ENCODE measurements around the gene WDR20. TPM values are rescaled to one million over a fixed set of nuclear protein-coding genes. Genes with fewer than 3 reads are reported as not detected.

Gene WDR20
- total and polyA plus RNA-seq, 7 donors, result 11.4 to 26.8 (median 20.6) TPM

DNA sequence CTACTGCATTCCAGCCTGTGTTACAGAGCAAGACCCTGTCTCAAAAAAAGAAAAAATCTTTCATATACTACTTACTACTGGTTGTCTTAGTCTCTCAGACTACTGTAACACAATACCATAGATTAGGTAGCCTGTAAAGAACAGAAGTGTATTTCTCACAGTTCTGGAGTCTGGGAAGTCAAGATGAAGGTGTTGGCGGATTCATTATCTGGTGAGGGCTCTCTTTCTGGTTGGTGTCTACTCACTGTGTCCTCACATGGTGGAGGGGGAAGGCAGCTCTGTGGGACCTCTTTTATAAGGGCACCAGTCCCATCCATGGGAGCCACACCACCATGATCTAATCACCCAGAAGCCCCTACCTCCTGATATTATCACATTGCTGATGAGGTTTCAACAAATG, 14.4 kb downstream of the WDR20 start:
- TF ChIP-seq, protein P1, sequence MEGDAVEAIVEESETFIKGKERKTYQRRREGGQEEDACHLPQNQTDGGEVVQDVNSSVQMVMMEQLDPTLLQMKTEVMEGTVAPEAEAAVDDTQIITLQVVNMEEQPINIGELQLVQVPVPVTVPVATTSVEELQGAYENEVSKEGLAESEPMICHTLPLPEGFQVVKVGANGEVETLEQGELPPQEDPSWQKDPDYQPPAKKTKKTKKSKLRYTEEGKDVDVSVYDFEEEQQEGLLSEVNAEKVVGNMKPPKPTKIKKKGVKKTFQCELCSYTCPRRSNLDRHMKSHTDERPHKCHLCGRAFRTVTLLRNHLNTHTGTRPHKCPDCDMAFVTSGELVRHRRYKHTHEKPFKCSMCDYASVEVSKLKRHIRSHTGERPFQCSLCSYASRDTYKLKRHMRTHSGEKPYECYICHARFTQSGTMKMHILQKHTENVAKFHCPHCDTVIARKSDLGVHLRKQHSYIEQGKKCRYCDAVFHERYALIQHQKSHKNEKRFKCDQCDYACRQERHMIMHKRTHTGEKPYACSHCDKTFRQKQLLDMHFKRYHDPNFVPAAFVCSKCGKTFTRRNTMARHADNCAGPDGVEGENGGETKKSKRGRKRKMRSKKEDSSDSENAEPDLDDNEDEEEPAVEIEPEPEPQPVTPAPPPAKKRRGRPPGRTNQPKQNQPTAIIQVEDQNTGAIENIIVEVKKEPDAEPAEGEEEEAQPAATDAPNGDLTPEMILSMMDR (IDR thresholded peaks at IDR 0.05), result no peak
- Histone ChIP-seq H3K27ac (no peak overlapping the region), H3K36me3 (ENCODE audit: insufficient read depth in 1 of 2, low read depth in 1 of 2) (peaks cover 0 to 2% of the 10 kb centered on the region in 2 donors), H3K4me1 (peaks cover 30% of the 10 kb centered on the region), H3K9me3 (no peaks in the 10 kb centered on the region), H3K4me3 (no peak overlapping the region), H3K27me3 (ENCODE audit: insufficient read depth in 3 of 3, low read length in 2 of 3) (no peaks in the 10 kb centered on the region)
- no peak for DNase-seq
- 93 to 100% (median 100%) methylated on average over 1 of the region's 1 CpG for WGBS, 3 donors
- intact Hi-C loops (cut with DNase I), result loop anchor here in 1 of 2 donors (5.0 kb wide), 1 partner anchor 43 kb away; no protein-coding TSS in a partner anchor
- ATAC-seq, result no peak

DNA sequence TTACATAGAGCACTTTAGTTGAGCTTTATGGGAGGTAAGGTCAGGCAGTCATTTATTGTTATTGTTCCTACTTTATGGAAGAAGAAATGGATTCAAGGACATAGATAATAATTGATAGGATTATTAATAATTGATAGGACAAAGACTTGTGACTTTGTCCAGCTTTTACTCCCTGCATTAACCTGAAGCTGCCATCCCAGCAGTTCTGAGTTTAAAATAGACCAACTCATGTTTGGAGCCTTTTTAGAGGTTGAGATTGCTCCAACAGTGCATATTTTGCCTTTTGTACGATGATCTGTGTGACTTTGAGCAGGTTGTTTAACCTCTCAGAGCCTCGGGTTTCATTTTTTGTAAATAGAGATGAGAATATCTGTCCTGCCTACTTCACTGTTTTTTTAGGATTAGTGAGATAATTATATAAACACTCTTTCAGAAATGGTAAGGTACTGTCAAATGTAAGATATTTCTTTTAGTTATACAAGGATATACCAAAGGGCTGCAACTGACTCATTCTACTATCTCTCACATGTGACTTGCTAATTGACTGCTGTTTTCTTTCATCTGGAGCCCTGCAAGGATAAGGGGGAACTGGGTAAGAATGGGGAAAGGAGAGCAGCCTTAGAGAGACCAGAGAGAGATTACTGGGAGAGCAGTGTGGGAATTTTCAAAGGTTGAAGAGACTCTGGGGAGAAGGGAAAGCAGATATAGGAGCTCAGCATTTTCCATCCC, 15.3 kb downstream of the WDR20 start:
- TF ChIP-seq, protein P1 (IDR thresholded peaks at IDR 0.05), result no peak

DNA sequence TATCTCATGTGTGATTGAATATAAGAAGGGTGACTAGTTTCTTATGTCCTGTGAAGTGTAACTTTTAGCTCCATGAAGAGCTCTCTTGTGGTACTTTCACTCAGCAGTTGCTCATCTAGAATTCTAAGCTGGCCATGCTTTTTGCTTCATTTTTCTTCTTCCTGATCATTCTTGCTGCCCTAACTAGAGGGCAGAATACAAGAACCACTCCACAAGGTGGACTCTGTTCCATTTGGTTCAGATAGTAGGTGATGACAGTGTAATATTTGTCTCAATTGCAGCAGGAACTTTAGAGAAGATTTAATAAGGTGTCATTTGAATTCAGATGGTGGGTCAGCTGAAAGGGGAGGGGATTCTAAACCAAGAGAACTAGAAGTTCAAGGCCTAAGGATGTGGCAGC, 17.6 kb downstream of the WDR20 start:
- intact Hi-C loops (cut with DNase I), result no loop called here
- H3K9me3 ChIP-seq, result no peaks in the 10 kb centered on the region
- no peak for DNase-seq
- no peak overlapping the region for H3K4me3 ChIP-seq
- no peaks in the 10 kb centered on the region for H3K27me3 ChIP-seq (ENCODE audit: insufficient read depth in 3 of 3, low read length in 2 of 3)
- ATAC-seq, result no peak
- H3K4me1 ChIP-seq, result peaks cover 24% of the 10 kb centered on the region
- H3K27ac ChIP-seq, result no peak overlapping the region
- TF ChIP-seq, protein P1 (IDR thresholded peaks at IDR 0.05), result no peak
- peaks cover 0 to 6% of the 10 kb centered on the region in 2 donors for H3K36me3 ChIP-seq (ENCODE audit: insufficient read depth in 1 of 2, low read depth in 1 of 2)

More for the DNA sequence above, 15.3 kb downstream of the WDR20 start:
- intact Hi-C loops (cut with DNase I), result loop anchor here in 1 of 2 donors (5.0 kb wide), 1 partner anchor 42 kb away; no protein-coding TSS in a partner anchor
- H3K27me3 ChIP-seq (ENCODE audit: insufficient read depth in 3 of 3, low read length in 2 of 3), result no peaks in the 10 kb centered on the region
- WGBS, 3 donors, result 41 to 42% (median 42%) methylated on average over 2 of the region's 2 CpGs
- no peak for ATAC-seq
- no peak overlapping the region for H3K27ac ChIP-seq
- no peak for DNase-seq
- H3K4me1 ChIP-seq, result peaks cover 30% of the 10 kb centered on the region
- H3K9me3 ChIP-seq, result no peaks in the 10 kb centered on the region
- H3K36me3 ChIP-seq (ENCODE audit: insufficient read depth in 1 of 2, low read depth in 1 of 2), result peaks cover 0 to 6% of the 10 kb centered on the region in 2 donors
- H3K4me3 ChIP-seq, result no peak overlapping the region

DNA sequence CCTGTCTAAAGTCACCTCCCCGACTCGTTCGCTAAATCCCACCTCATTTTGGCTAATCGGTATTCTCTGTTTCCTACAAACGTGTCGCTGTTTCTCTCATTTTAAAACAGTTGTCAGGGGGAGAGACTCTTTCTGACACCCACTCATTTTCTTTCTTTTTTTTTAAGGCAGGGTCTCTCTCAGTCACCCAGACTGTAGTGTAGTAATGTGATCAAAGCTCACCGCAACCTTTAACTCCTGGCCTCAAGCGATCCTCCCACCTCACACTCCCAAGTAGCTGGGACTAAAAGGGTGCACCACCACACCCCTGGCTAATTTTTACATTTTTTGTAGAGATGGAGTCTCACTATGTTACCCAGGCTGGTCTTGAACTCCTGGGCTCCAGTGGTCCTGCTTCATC, 19.1 kb downstream of the WDR20 start:
- H3K27ac ChIP-seq, result no peak overlapping the region
- intact Hi-C loops (cut with DNase I), result no loop called here
- 89 to 94% (median 92%) methylated on average over 8 of the region's 8 CpGs for whole genome bisulfite sequencing, 3 donors
- TF ChIP-seq, protein P1 (IDR thresholded peaks at IDR 0.05), result no peak
- no peaks in the 10 kb centered on the region for H3K27me3 ChIP-seq (ENCODE audit: insufficient read depth in 3 of 3, low read length in 2 of 3)
- peaks cover 0 to 6% of the 10 kb centered on the region in 2 donors for H3K36me3 ChIP-seq (ENCODE audit: insufficient read depth in 1 of 2, low read depth in 1 of 2)
- ATAC-seq (no peak), DNase-seq (no peak)
- no peak overlapping the region for H3K4me3 ChIP-seq
- H3K4me1 ChIP-seq, result peaks cover 33% of the 10 kb centered on the region
- no peaks in the 10 kb centered on the region for H3K9me3 ChIP-seq

All from psoas muscle (tissue), 8 donors.